Measurements from ENCODE around the gene SLC7A4.
"Not testable (repeated sequence)": the region's sequence is repeated elsewhere in the genome, so short reads cannot be mapped to it uniquely, and the experiment has no call there.

SLC7A4 gene, protein sequence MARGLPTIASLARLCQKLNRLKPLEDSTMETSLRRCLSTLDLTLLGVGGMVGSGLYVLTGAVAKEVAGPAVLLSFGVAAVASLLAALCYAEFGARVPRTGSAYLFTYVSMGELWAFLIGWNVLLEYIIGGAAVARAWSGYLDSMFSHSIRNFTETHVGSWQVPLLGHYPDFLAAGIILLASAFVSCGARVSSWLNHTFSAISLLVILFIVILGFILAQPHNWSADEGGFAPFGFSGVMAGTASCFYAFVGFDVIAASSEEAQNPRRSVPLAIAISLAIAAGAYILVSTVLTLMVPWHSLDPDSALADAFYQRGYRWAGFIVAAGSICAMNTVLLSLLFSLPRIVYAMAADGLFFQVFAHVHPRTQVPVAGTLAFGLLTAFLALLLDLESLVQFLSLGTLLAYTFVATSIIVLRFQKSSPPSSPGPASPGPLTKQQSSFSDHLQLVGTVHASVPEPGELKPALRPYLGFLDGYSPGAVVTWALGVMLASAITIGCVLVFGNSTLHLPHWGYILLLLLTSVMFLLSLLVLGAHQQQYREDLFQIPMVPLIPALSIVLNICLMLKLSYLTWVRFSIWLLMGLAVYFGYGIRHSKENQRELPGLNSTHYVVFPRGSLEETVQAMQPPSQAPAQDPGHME

DNA sequence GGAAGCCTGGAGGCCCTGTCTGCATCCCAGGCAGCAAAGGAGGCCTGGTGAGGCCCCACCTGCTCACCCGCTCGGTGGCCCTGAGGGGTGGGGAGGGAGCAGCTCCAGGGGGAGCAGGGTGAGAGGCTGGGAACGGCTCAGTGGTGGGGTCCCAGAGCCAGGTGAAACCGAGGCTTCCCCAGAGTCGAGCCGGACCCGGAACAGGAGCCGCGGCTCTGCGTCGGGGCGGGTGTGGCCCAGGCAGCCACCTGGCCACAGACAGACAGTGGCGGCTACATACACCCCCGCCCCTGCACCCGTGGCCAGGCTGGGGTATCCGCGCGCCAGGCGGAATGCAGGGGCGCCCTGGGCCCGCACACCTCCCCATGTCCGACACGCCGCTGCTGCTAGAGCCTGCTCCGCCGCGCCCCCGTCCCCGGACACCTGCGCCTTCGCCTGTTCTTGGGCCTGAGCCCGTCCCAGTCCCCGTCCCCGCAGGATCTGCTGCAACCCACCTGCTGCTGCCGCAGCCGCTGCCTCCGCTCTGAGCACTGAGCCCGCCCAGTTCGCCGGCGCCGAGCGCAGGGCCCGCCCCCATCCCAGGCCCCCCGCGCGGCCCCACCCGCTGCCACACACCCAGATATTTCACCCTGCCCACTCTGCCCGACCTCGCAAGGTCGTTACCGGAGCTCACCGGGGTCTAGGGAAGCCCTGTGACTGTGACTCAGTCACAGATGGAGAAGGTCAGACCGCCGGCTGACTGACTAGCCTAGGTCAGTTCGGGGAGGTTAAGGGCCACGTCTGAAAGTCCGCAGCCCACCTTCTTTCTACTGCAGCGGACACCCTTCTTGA, at the start of gene SLC7A4:
TSS of gene SLC7A4 (minus strand) at position 525 of the 831 bp plus-strand sequence. CDS start 749 bp downstream, outside the sequence.
- DNase-seq = peak; percentile 60

DNA sequence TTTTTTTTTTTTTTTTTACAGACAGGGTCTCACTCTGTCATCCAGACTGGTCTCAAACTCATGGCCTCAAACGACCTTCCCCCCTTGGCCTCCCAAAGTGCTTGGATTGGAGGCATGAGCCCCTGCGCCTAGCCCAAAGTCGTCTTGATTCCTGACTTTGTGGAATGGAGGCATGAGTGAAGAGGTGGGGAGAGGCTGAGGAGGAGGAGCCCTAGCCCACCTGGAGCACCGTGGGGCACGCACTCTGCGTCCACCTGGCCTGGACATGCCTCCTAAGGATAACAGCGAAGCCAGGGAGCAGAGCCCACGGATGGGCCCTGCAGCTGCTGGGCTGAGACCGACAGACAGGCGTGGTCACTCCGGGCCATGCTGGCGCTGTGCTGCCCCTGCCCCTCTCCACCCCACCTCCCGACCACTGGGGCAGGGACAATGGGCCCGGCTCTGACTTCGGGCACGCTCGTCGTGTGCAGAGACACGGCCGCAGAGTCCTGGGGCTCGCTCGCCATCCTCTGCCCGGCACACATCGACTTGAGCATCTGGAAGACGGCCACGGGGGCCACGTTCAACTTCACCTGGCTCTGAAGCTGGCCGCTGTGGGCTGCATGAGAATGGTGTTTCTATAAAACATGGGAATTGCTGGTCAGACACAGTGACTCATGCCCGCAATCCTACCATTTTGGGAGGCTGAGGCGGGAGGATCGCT, 48.2 kb upstream of the SLC7A4 start:
- no peak for DNase-seq

DNA sequence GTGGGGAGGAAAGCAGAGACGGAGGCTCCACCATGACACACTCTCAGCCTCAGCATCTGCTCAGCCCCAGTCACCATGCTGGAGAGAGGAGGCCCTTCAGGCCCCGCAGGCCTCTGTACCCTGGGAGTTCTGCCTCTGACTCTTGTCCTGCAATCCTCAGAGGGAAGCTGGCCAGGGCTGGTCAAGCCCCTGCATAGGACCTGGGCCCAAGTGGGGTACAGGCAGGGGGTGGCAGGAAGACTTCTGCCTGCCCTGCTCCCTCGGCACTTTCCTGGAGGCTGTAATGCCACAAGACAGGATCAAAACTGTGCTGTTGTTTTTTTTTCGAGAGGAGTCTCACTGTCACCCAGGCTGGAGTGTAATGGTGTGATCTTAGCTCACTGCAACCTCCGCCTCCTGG, 47.1 kb upstream of the SLC7A4 start:
- DNase-seq = no peak

DNA sequence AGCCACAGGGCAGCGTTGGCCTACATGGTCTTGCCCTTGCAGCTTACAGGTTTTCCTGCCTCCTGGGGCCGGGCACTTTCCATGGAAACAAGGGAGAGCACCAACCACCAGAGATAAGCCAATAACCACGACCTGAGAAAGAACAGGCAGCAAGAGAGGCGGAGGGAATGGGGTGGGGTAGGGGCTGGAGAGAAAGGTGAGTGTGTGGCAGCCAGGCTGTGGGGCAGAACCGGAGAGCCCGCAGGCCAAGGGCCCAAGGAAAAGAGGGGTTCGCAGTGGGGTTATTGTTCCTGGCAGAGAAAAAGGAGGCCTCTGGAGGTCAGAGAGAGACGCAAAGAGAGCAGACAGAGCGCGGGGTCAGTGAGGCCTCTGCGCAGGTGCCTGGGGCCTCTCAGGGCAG, 46.6 kb upstream of the SLC7A4 start:
- DNase-seq = no peak

DNA sequence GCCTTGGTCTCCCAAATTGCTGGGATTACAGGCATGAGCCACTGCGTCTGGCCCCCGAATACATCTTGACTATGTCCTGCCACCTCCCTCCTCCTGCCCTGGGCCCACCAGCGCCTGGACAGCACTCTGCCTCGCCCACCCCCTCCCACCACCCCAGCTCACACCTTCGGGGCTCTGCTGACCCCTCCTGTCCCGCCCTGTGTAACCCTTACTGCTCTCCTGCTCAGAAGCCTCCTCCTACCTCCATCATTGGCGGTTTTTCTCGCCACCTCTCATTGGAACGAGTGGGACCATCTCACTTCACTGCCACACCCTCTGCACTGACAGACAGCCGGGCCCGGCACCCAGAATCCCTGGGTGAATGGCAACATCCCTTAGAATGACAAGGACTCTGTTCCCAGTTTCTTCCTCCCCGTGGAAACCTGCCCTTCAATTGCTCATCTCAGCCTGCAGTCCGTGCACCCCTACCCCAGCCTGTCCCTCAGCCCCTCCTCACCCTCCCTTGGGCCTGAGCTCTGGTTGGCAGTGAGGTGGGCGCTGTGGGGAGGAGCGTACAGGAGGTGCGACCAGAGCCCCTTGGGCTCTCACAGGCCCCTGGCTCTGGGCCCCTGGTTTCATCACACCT, 45.6 kb upstream of the SLC7A4 start:
- no peak for DNase-seq

DNA sequence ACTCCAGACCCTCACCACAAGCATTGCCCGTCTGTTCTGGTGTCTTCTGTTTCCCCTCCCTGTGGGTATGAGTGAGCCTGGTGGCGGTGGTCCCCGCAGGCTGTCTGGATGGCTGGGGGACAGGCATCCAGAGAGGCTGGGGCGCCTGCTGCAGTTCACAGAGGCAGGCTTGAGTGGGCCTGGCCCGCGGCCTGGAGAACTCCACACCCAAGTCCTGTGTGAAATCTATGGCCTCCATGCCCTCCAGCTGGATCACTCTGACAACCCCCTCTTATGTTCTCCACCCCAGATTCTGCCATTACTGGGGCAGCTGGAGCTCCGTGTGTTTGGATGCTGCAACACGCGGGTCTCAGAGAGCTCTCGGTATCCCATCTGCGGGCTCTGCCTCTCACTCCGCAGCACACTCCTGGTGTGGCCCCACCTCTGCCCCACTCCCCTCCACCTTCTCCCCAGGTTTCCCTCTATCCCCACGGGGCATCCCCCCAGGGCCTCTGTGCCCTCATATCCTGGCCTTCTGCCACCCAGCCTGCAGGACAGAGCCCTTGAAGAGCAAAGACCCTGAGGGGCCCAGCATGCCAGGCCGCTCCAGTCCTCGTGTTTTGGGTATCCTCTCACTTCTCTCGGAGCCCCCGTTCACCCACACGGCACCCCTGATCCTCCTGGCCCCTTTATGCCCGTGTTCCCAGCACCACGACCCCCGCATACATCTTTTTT, 44.7 kb upstream of the SLC7A4 start:
- no peak for DNase-seq

DNA sequence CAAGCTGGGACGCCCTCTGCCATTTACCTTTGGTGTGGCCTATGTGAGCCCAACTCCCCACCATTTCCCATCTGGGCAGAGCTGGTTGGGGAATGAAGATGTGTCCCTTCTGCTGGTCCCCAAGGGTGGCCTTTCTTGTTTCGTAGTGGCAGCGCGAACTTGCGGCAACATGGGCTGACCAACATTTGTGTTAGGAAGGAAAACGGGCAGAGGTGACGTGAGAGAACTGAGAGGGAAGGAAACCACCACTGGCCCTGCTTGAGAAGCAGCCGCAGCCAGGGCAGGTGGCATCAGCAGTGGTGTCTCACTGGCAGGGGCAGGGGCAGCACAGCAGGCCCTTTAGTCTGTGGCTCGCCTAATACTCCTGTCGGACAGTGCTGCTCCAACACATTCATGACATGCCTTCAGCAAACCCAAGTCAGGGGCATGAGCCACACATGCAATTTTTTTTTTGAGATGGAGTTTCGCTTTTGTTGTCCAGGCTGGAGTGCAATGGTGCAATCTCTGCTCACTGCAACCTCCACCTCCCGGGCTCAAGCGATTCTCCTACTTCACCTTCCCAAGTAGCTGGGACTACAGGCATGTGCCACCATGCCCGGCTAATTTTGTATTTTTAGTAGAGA, 43.3 kb upstream of the SLC7A4 start:
- no peak for DNase-seq

DNA sequence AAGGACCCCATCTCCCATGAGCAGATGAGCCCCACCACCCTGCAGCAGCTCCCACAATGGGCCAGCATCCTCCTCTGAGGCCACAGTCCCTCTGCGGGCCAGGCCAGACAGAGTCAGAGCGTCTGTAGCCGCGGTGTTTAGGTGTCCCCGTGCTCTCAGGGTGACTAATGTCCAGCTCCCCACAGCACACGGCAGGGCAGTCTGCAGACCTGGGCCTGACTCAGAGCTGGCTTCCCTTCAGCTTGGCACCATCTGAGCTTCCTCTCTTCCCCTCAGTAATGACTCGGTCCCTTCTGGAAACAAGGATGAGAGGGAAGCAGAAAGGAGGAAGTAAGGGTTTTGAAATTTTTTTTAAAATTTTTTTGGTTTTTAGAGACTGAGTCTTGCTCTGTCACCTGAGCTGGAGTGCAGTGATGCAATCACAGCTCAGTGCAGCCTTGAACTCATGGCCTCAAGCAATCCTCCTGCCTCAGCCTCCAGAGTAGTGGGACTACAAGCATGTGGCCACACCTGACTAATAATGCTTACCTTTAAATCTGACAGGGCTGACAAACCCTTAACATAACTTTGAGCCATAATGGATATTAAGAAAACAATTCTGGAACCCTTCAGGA, 41.8 kb upstream of the SLC7A4 start:
- no peak for DNase-seq

DNA sequence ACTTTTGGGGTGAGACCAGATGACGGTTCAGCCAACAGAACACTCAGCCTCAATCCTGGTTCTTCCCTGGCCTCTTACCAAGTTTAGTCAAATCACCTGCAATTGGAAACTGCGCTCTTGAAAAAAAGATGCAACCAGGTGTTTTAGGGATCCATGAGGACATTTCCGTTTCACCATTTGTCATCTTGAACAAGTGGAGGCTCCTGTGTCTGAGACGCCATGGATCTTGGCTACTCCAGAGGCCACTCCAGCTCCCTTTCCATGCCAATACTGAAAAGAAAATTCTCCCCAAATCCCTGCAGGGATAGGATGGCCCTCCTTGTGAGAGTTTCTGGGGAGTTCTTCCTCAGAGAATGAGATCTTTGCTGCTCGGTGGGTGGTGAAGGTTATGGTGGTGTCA, 41.1 kb upstream of the SLC7A4 start:
- DNase-seq = no peak

DNA sequence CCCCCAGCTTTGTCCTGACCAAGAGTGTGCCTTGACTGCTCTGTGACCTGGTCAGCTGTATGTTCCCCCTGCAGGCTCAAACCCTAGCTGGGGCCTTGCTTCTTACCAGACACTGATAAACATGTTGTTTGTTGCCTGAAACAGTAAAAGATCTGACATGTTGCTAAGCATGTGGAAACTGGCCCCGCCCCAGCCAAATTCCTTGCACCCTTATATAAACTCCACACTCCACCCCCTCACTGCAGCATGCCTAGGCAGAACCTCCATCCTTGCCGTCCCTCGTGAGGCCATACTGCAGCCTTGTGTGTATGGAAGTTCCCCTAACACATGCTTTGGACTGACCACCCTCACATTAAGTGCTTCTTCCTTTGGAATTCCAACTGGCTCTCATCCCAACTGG, 40.7 kb upstream of the SLC7A4 start:
- DNase-seq = no peak

DNA sequence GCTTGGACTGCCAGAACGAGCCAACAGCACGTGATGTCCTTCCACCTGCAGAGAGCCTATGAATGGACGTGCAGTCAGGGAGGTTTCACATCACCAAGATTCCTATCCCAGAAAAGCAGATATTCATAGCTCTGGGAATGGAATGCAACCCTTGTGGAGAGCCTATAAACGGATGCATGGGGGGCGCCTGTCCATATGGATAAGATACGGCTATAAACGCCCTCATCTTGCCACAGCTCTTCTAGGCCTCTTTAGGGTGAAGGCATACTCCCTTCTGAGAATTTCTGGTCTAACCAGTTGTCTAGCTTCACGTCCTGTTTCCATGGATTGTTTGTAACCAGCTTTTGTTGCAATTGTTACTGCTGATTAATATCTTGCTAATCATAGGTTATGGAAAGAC, 39.4 kb upstream of the SLC7A4 start:
- DNase-seq = not testable (repeated sequence)

DNA sequence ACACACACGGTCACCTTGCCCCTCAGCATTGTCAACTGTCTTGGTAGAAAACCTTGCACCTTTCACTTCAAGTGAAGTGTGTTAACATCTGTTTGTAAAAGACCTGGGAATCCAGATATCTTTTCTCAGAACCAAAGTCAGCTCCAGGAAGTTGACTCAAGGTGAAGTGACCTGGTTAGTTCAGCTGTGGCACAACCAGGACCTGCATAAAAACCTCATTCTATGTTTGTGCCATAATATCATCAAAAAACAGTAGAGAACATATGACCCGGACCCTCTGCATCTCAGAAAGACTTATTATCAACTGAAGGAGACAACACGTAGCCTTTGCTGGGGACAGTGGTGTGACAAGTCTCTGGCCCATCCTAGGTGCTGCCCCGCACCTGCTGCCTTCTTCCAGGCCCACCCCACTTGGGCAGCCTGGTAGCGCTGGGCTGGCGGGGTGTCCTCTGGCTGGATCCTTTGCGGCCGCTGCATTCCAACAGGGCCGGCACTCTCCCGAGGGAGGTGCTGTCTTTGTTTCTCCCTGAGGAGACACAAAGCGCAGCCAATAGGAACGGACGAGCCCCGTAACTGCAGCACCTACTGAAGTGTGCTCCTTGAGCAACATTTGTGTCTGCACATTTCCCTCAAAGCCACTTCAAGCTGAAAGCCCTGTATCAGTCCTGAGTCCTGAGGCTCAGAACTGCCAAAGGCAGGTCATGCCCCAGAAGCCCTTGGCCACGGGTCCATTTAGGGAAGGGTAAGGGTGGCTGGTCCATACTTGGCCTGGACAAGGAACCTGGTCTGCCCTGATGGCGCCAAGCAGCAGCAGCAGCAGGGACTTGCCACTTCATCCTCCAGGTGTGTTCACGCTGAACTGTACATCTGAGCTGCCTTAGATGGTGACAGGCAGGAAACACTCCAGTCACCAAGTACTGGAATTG, 38.6 kb upstream of the SLC7A4 start:
- DNase-seq = no peak

DNA sequence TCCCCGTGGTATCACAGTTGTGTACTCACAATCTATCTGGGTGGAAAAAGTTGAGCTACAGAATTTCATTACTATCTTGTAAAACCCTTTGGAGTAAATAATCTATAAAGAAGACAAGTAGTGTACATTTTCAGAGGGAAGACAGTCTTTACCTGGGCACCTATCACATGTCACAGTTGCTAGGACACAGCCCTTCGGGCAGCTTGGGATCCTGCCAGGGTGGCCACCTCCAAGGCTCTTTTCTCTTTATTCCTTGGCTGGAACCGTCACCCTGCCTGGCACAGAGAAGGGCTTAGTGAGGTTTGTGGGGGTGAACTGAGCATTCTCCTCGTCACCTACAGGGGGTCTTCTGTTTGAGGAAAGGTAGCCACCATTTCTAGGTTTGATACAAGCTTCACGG, 37.0 kb upstream of the SLC7A4 start:
- DNase-seq = no peak

DNA sequence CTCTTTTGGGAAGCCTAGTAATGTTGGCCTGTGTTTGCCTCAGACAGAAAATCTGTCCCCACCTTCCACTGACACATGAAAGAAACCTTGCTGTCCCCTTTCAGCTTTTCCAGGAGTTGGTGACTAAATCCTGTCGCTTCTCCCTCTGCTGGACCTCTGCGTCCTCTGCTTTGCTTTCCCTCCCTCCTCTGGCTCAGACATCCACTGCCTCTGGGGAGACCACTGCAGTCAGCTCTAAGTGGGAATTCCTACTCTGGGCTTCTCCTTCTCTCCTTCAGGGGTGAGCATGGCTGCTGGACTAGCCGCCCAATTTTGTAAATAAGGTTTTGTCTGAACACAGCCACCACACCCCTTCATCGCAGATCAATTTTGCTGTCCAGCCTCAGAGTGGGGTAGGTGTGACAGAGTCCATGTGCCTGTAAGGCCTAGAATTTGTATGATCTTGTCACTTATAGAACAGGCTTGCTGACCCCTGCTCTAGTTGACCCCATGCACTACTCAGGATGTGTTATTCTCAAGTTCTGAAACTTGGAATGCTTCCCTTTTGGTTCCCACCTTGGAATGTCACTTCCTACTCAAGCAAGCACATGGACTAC, 36.4 kb upstream of the SLC7A4 start:
- no peak for DNase-seq

DNA sequence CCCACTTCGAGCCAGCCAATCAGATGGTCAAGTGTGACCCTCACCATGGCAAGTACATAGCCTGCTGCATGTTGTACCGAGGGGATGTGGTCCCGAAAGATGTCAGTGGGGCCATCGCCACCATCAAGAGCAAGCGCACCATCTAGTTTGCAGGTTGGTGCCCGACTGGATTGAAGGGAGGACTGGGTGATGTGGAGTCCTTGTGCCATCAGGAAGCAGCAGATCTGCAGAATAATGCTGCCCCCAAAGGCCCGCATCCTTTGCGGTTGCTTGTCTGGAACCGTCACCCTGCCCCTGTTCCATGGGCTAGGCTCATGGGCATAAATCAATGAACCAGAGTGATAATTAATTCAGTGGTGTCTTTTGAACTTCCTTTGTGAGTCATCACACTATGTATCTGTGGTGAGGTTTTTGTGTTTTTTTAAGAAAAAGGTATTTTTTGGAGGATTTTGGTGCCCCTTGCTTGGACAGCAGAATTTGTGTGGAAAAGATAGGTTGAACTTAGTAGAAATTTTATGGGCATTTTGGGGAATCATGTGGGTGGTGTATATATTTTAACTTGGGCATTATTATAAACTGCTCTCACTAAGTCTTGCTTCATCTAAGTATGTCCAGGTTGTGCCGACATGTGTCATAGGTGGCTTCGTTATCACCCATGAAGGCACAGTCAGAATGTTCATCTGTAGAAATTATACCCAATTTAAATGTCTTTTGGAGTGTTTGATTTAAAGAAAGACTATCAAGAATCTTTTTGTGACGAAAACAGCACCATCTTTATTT, 35.7 kb upstream of the SLC7A4 start:
- DNase-seq = no peak

DNA sequence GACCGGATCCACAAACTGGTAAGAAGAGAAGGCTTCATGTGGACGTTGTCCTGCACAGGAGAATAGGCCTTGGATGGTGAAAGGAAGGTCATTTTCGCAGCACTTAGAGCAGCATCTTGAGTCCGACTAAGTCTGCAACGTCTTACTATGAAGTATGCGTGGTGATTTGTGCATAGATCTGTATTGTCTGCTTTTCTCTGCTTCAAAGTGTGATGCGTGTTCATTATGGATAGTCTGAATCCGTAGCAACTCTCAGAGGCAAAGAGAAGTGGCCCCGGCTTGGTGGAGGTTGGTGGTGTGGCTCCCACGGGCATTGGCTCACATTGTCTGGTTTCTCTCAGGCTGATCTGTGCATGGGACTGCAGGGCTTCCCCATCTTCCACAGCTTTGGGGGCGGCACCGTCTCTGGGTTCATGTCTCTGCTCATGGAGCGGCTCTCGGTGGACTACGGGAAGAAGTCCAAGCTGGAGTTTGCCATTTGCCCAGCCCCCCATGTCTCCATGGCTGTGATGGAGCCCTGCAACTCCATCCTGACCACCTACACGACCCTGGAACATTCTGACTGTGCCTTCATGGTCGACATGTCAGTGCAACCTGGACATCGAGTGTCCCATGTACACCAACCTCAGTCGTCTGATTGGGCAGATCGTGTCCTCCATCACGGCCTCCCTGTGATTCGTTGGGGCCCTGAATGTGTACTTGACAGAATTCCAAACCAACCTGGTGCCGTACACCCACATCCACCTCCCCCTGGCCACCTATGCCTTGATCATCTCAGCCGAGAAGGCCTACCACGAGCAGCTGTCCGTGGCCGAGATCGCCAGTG, 34.9 kb upstream of the SLC7A4 start:
- no peak for DNase-seq
